ENCODE data around the gene KNOP1. TPM values are rescaled to one million over a fixed set of nuclear protein-coding genes. Genes with fewer than 3 reads are reported as not detected.
A peak's percentile ranks its signal among the peaks of the same experiment; 100 is the strongest.

KNOP1 gene, protein sequence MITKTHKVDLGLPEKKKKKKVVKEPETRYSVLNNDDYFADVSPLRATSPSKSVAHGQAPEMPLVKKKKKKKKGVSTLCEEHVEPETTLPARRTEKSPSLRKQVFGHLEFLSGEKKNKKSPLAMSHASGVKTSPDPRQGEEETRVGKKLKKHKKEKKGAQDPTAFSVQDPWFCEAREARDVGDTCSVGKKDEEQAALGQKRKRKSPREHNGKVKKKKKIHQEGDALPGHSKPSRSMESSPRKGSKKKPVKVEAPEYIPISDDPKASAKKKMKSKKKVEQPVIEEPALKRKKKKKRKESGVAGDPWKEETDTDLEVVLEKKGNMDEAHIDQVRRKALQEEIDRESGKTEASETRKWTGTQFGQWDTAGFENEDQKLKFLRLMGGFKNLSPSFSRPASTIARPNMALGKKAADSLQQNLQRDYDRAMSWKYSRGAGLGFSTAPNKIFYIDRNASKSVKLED
- total RNA-seq = 10 to 100 TPM; 28.6 to 37.0 (median 33.6) TPM

DNA sequence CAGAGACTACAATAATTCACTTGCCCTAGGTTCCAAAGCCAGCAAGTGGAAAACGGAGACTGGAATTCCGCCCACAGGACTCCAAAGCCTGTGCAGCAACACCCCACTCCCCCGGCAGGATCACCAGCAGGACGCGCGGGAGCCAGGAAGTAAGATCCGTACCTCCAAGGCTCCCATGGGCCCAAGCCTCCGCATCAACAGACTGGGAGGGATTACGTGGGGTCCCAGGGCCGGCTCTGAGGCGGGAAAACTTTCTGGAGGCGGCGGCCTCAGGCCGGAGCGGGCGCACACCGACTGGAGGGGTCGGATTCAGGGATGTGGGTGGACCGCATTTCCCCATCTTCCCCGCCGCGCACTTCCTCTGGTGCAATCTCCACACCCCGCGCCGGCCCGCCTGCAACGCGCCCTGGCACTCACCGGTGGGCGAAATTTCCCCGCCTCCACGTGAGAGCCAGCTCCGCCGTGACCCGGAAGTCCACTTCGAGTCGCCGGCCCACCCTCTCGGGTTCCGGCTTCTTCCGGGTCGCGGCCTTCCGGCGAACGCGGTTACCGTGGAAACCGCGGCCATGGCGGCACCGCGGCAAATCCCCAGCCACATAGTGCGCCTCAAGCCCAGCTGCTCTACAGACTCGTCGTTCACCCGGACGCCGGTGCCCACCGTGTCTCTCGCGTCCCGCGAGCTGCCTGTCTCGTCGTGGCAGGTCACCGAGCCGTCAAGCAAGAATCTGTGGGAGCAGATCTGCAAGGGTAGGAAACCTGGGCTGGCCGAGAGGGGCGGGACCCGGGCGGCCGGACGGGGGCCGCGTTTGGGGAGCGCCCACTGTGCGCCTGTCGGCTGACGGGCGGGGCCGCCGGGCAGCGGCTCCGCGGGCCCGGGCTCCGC is at the start of gene KNOP1, which contains the start of gene IQCK:
TSS of gene KNOP1 (minus strand) at position 487 of the 883 bp plus-strand sequence. CDS start 3,192 bp downstream, outside the sequence.
TSS of gene IQCK (plus strand) at position 531 of the 883 bp plus-strand sequence. CDS start at position 567, 36 bp downstream.
- H3K4me1 Mint-ChIP-seq (ENCODE audit: low read depth) = peaks cover 27% of the 10 kb centered on the region
- ATAC-seq = peak; percentile 94 to 95
- H3K4me3 Mint-ChIP-seq = peak within 1 kb of the TSS; percentile 96
- peaks cover 14% of the 10 kb centered on the region for H3K36me3 Mint-ChIP-seq (ENCODE audit: insufficient read depth)
- H3K27me3 Mint-ChIP-seq (ENCODE audit: low read depth) = no peaks in the 10 kb centered on the region
- peak; percentile 85 for DNase-seq
- H3K9me3 Mint-ChIP-seq = no peaks in the 10 kb centered on the region

- Mint-ChIP-seq H3K36me3 (ENCODE audit: insufficient read depth) (peaks cover 3% of the 10 kb centered on the region), H3K27me3 (ENCODE audit: low read depth) (no peaks in the 10 kb centered on the region), H3K4me3 (no peak overlapping the region), H3K9me3 (peaks cover 15% of the 10 kb centered on the region), H3K4me1 (ENCODE audit: low read depth) (no peaks in the 10 kb centered on the region)
- DNase-seq = no peak
- ATAC-seq = no peak
These were observed 49.5 kb upstream of the KNOP1 start for GRCh38 chr16:19767497-19767896.

DNA sequence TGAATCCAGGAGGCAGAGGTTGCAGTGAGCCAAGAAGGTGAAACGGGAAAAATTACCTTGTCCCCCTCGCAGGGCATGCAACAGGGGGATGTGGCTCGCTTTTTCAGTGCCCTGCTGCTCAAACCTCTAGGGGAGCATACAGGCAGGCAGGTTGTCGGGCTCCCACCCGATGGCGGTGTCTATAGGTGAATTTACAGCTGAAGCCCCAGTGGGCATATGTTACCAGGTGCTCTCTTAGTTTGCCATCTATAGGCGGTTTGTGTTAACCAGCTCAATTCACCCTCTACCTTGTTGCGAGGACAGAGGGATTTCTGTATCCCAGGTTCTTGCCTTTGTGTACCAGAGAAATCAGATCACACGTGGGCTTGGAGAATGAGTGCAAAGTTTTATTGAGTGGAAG is 49.0 kb upstream of the KNOP1 start:
- ATAC-seq (no peak), DNase-seq (no peak)
- peaks cover 15% of the 10 kb centered on the region for H3K9me3 Mint-ChIP-seq
- no peaks in the 10 kb centered on the region for H3K27me3 Mint-ChIP-seq (ENCODE audit: low read depth)
- no peak overlapping the region for H3K4me3 Mint-ChIP-seq
- H3K36me3 Mint-ChIP-seq (ENCODE audit: insufficient read depth) = peaks cover 3% of the 10 kb centered on the region
- no peaks in the 10 kb centered on the region for H3K4me1 Mint-ChIP-seq (ENCODE audit: low read depth)

DNA sequence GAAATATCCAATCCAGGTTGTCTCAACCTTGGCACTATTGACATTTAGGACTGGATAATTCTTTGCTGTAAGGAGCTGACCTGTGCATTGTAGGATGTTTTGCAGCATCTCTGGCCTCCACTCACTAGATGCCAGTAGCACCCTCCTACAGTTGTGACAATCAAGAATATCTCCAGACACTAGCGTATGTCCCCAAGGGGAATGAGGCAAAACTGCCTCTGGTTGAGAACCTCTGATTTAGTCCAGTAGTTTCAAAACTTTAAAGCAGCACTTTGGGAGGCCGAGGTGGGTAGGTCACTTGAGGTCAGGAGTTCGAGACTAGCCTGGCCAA is 48.5 kb upstream of the KNOP1 start:
- H3K4me1 Mint-ChIP-seq (ENCODE audit: low read depth) = no peaks in the 10 kb centered on the region
- no peak overlapping the region for H3K4me3 Mint-ChIP-seq
- ATAC-seq = no peak
- DNase-seq = no peak
- H3K27me3 Mint-ChIP-seq (ENCODE audit: low read depth) = no peaks in the 10 kb centered on the region
- peaks cover 3% of the 10 kb centered on the region for H3K36me3 Mint-ChIP-seq (ENCODE audit: insufficient read depth)
- H3K9me3 Mint-ChIP-seq = peaks cover 15% of the 10 kb centered on the region

- Mint-ChIP-seq H3K4me1 (ENCODE audit: low read depth) (no peaks in the 10 kb centered on the region), H3K9me3 (peaks cover 15% of the 10 kb centered on the region), H3K36me3 (ENCODE audit: insufficient read depth) (peaks cover 3% of the 10 kb centered on the region), H3K4me3 (no peak overlapping the region), H3K27me3 (ENCODE audit: low read depth) (no peaks in the 10 kb centered on the region)
- DNase-seq (no peak), ATAC-seq (no peak)
These were observed 48.0 kb upstream of the KNOP1 start for GRCh38 chr16:19765860-19766553.

- ATAC-seq (no peak), DNase-seq (no peak)
- H3K4me1 Mint-ChIP-seq (ENCODE audit: low read depth) = no peaks in the 10 kb centered on the region
- H3K27me3 Mint-ChIP-seq (ENCODE audit: low read depth) = no peaks in the 10 kb centered on the region
- no peaks in the 10 kb centered on the region for H3K36me3 Mint-ChIP-seq (ENCODE audit: insufficient read depth)
- no peak overlapping the region for H3K4me3 Mint-ChIP-seq
- H3K9me3 Mint-ChIP-seq = no peaks in the 10 kb centered on the region
These were observed 42.5 kb upstream of the KNOP1 start for GRCh38 chr16:19760356-19761060.

DNA sequence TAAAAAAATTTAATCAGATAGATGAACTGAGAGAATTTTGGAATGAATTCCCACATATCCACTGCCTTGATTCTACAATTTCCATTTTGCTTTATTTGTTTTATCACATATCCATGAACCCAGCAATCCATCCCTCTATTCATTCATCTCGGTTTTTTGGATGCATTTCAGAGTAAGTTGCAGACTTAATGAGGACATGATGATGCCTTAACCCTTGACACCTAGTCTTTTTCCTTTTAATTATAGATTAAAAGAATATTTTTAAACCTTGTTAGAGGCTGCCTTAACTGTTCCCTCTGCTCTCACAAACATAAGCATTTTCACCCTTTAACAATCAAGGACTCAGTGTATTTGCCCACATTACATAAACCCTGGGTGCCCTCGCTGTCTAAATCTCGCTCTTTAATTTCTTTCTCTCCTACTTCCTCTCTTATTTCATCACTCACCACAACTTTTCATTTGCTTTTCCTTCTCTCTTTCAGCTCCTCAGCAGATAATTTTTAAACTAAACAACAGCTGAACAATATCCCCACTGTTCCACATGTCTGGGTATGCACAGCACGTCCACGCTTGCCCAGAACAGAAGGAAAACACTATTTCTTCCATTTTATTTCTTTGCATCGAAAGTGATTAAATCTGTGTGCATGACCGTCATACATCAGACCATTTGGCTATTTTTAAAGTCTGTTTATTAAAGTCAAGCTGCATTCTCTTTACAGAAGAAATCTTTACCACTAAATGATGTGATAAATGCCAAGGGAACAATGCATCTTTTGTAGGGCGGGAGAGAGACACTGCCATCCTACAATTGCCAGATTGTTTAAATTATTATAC is 40.0 kb upstream of the KNOP1 start:
- DNase-seq (no peak), ATAC-seq (no peak)
- no peak overlapping the region for H3K4me3 Mint-ChIP-seq
- no peaks in the 10 kb centered on the region for H3K4me1 Mint-ChIP-seq (ENCODE audit: low read depth)
- H3K9me3 Mint-ChIP-seq = no peaks in the 10 kb centered on the region
- H3K27me3 Mint-ChIP-seq (ENCODE audit: low read depth) = no peaks in the 10 kb centered on the region
- H3K36me3 Mint-ChIP-seq (ENCODE audit: insufficient read depth) = no peaks in the 10 kb centered on the region

- H3K4me1 Mint-ChIP-seq (ENCODE audit: low read depth) = no peaks in the 10 kb centered on the region
- no peaks in the 10 kb centered on the region for H3K36me3 Mint-ChIP-seq (ENCODE audit: insufficient read depth)
- DNase-seq (no peak), ATAC-seq (no peak)
- H3K4me3 Mint-ChIP-seq = no peak overlapping the region
- H3K9me3 Mint-ChIP-seq = no peaks in the 10 kb centered on the region
- no peaks in the 10 kb centered on the region for H3K27me3 Mint-ChIP-seq (ENCODE audit: low read depth)
These were observed 39.0 kb upstream of the KNOP1 start for GRCh38 chr16:19757026-19757425.

- H3K4me1 Mint-ChIP-seq (ENCODE audit: low read depth) = no peaks in the 10 kb centered on the region
- DNase-seq = no peak
- H3K36me3 Mint-ChIP-seq (ENCODE audit: insufficient read depth) = no peaks in the 10 kb centered on the region
- H3K9me3 Mint-ChIP-seq = no peaks in the 10 kb centered on the region
- H3K27me3 Mint-ChIP-seq (ENCODE audit: low read depth) = no peaks in the 10 kb centered on the region
- ATAC-seq = no peak
- H3K4me3 Mint-ChIP-seq = no peak overlapping the region
These were observed 37.2 kb upstream of the KNOP1 start for GRCh38 chr16:19755268-19755667.

DNA sequence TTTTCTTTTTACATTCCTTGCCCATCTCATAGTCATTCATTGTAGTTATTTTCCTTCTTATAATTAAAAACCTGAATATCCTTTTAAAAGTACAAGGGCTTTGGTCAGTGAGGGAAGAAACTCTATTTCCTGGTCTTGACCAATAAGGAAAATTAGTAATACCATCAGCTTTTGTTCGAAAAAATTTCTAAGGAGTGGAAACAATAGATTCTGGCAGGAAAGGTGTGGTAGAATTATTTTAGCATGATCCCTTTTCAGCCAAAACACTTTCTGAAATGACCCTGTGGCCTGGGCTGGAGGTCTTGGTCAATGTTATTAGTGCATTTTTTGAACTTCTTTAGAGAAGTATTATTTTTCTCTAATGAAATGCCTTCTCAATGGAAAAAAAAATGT is 36.6 kb upstream of the KNOP1 start:
- no peaks in the 10 kb centered on the region for H3K27me3 Mint-ChIP-seq (ENCODE audit: low read depth)
- no peaks in the 10 kb centered on the region for H3K4me1 Mint-ChIP-seq (ENCODE audit: low read depth)
- ATAC-seq = no peak
- no peak for DNase-seq
- no peaks in the 10 kb centered on the region for H3K9me3 Mint-ChIP-seq
- no peak overlapping the region for H3K4me3 Mint-ChIP-seq
- no peaks in the 10 kb centered on the region for H3K36me3 Mint-ChIP-seq (ENCODE audit: insufficient read depth)

- no peak overlapping the region for H3K4me3 Mint-ChIP-seq
- no peak for DNase-seq
- H3K4me1 Mint-ChIP-seq (ENCODE audit: low read depth) = no peaks in the 10 kb centered on the region
- no peaks in the 10 kb centered on the region for H3K9me3 Mint-ChIP-seq
- no peaks in the 10 kb centered on the region for H3K36me3 Mint-ChIP-seq (ENCODE audit: insufficient read depth)
- no peaks in the 10 kb centered on the region for H3K27me3 Mint-ChIP-seq (ENCODE audit: low read depth)
- no peak for ATAC-seq
These were observed 36.0 kb upstream of the KNOP1 start for GRCh38 chr16:19753815-19754643.

GRCh38 chr16:19751478-19752385 is 33.7 kb upstream of the KNOP1 start:
- Mint-ChIP-seq H3K27me3 (ENCODE audit: low read depth) (no peaks in the 10 kb centered on the region), H3K36me3 (ENCODE audit: insufficient read depth) (no peaks in the 10 kb centered on the region), H3K9me3 (no peaks in the 10 kb centered on the region), H3K4me3 (no peak overlapping the region), H3K4me1 (ENCODE audit: low read depth) (no peaks in the 10 kb centered on the region)
- DNase-seq (no peak), ATAC-seq (no peak)
